Natural killer cell (primary cell): ENCODE measurements around the gene ADAM17. TPM values are rescaled to one million over a fixed set of nuclear protein-coding genes. Genes with fewer than 3 reads are reported as not detected.

Experiments
- ATAC-seq, 3 donors: fragments of 150-1000 bp in 2 of 3; fragments of 200-7000 bp in 1 of 3; cut with Tn5 transposase; 1 replicate in 1 of 3; 2 replicates in 2 of 3; pipeline ENCODE4 v1.10.0; 2021; ENCODE audit warnings: mild to moderate bottlenecking in 2 of 3, moderate library complexity in 2 of 3
- DNase-seq, 2 donors: peaks; one replicate each; pipeline versions ENCODE4 v3.0.0 to v3.0.0-alpha.2; 2013 to 2021; ENCODE audit warnings: mixed read lengths in 1 of 2
- H3K27ac ChIP-seq: one replicate; pipeline ENCODE4 v1.5.1; 2013; ENCODE audit warnings: mild to moderate bottlenecking, low read length
- H3K27me3 ChIP-seq: one replicate; pipeline ENCODE4 v1.6.1; 2013; ENCODE audit warnings: low read length; ENCODE audit not compliant: control insufficient read depth, insufficient read depth
- H3K36me3 ChIP-seq: one replicate; pipeline ENCODE4 v1.6.1; 2013; ENCODE audit warnings: low read length; ENCODE audit not compliant: control insufficient read depth, insufficient read depth
- H3K4me1 ChIP-seq: one replicate; pipeline ENCODE4 v1.6.1; 2013; ENCODE audit warnings: low read length; ENCODE audit not compliant: control insufficient read depth, insufficient read depth
- H3K4me3 ChIP-seq: one replicate; pipeline ENCODE4 v1.5.1; 2013; ENCODE audit warnings: low read length
- H3K9me3 ChIP-seq: one replicate; pipeline ENCODE4 v1.6.1; 2013; ENCODE audit warnings: low read length; ENCODE audit not compliant: control insufficient read depth, insufficient read depth
- H3K27ac Mint-ChIP-seq, 2 donors: one replicate each; pipeline ENCODE4 v1.8.0; 2022; ENCODE audit warnings: mild to moderate bottlenecking in 2 of 2, mixed read lengths in 2 of 2, moderate library complexity in 1 of 2
- H3K27me3 Mint-ChIP-seq, 2 donors: one replicate each; pipeline ENCODE4 v1.8.0; 2022; ENCODE audit warnings: low read depth in 2 of 2, mixed read lengths in 2 of 2
- H3K36me3 Mint-ChIP-seq: one replicate; pipeline ENCODE4 v1.8.0; 2022; ENCODE audit warnings: mixed read lengths
- H3K4me1 Mint-ChIP-seq, 2 donors: one replicate each; pipeline ENCODE4 v1.8.0; 2022; ENCODE audit warnings: mixed read lengths in 2 of 2
- H3K4me3 Mint-ChIP-seq: one replicate; pipeline ENCODE4 v1.8.0; 2022; ENCODE audit warnings: mild to moderate bottlenecking, moderate library complexity, mixed read lengths
- H3K9me3 Mint-ChIP-seq, 2 donors: one replicate each; pipeline ENCODE4 v1.8.0; 2022; ENCODE audit warnings: mixed read lengths in 2 of 2
- CTCF ChIP-seq: fragments of 200-600 bp; IDR thresholded peaks from one replicate; pipeline ENCODE4 v1.8.0; 2022; ENCODE audit warnings: antibody characterized with exemption
- WGBS: methylation state at CpG from one replicate; pipeline ENCODE4 v1.1.7; 2013; ENCODE audit warnings: missing lambda C conversion rate; ENCODE audit not compliant: insufficient coverage; 5-methylcytosine and 5-hydroxymethylcytosine counted together
- intact Hi-C: fragments of 100-400 bp; cut with micrococcal nuclease; formaldehyde crosslinking; loops from one replicate; pipeline ENCODE4 v1.14.2; 2022
- total RNA-seq, 4 donors: library from RNA; stranded (reverse); fragments of 120-200 nt in 1 of 4; gene quantifications; one replicate each; pipeline versions ENCODE4 v1.2.3 to v1.2.4, GENCODE V29; 2013 to 2022

Gene ADAM17
- total RNA-seq, 3 donors from 2014 or later (not counting 1 experiment from before 2014, with no cell fraction given): 44.0 to 53.8 (median 46.8) TPM

- peaks cover 39 to 43% of the 10 kb centered on the region in 2 donors for H3K4me1 Mint-ChIP-seq
- H3K27me3 Mint-ChIP-seq: no peaks in the 10 kb centered on the region
- 0% methylated on average over 1 of the region's 1 CpG for WGBS
- H3K36me3 Mint-ChIP-seq: no peaks in the 10 kb centered on the region
- Histone ChIP-seq H3K4me3 (no peak overlapping the region), H3K27me3 (no peaks in the 10 kb centered on the region), H3K9me3 (no peaks in the 10 kb centered on the region), H3K4me1 (peaks cover 21% of the 10 kb centered on the region), H3K36me3 (peaks cover 4% of the 10 kb centered on the region), H3K27ac (peak overlapping the region; percentile 30)
- ATAC-seq (peak in 2 of 3 donors; percentile 37 to 61), DNase-seq (peak in 1 of 2 donors; percentile 15)
- H3K9me3 Mint-ChIP-seq: no peaks in the 10 kb centered on the region
- TF ChIP-seq CTCF: no peak
- intact Hi-C loops: no loop called here
- peak overlapping the region; percentile 45 to 47 for H3K27ac Mint-ChIP-seq
- peak overlapping the region; percentile 17 for H3K4me3 Mint-ChIP-seq
These were observed 12.1 kb downstream of the ADAM17 start for GRCh38 chr2:9543557-9543956.

DNA sequence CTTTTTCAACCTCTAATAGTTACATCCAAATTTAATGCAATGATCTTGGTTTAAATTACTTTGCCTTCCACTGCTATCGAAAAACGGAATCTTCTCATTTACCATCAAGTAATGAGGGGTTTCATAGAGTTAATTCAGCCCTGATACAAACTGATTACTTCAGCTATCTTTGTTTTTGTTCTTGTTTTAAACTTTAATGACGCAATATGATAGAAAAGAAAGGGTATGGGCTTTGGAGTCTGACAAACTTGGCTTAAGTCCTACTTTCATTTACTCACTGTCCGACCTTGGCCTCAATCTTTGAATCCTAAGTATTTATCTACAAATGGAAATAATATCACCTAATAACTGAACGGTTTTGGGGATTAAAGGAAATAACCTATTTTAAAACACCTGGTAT, 16.1 kb downstream of the ADAM17 start:
- H3K9me3 ChIP-seq: no peaks in the 10 kb centered on the region
- peak overlapping the region; percentile 1 for H3K27ac ChIP-seq
- H3K36me3 Mint-ChIP-seq: no peaks in the 10 kb centered on the region
- no peaks in the 10 kb centered on the region for H3K9me3 Mint-ChIP-seq
- H3K27me3 Mint-ChIP-seq: no peaks in the 10 kb centered on the region
- intact Hi-C loops: no loop called here
- WGBS: 82% methylated on average over 2 of the region's 5 CpGs
- no peak overlapping the region for H3K4me3 Mint-ChIP-seq
- peaks cover 9% of the 10 kb centered on the region for H3K36me3 ChIP-seq
- peaks cover 11% of the 10 kb centered on the region for H3K4me1 ChIP-seq
- no peak overlapping the region for H3K27ac Mint-ChIP-seq
- ATAC-seq (no peak), DNase-seq (no peak)
- peaks cover 23 to 32% of the 10 kb centered on the region in 2 donors for H3K4me1 Mint-ChIP-seq
- H3K27me3 ChIP-seq: no peaks in the 10 kb centered on the region
- TF ChIP-seq CTCF: no peak
- no peak overlapping the region for H3K4me3 ChIP-seq

GRCh38 chr2:9538000-9538507, 17.6 kb downstream of the ADAM17 start:
- TF ChIP-seq CTCF: no peak
- Mint-ChIP-seq H3K9me3 (no peaks in the 10 kb centered on the region), H3K27me3 (no peaks in the 10 kb centered on the region), H3K27ac (peak overlapping the region; percentile 57 to 60), H3K4me3 (no peak overlapping the region), H3K36me3 (no peaks in the 10 kb centered on the region), H3K4me1 (peaks cover 12 to 30% of the 10 kb centered on the region in 2 donors)
- Histone ChIP-seq H3K36me3 (peaks cover 12% of the 10 kb centered on the region), H3K27ac (no peak overlapping the region), H3K4me1 (peaks cover 8% of the 10 kb centered on the region), H3K27me3 (no peaks in the 10 kb centered on the region), H3K4me3 (no peak overlapping the region), H3K9me3 (no peaks in the 10 kb centered on the region)
- intact Hi-C loops: no loop called here
- no CpG with 5 or more reads among the region's 2 CpGs for WGBS
- no peak for DNase-seq
- ATAC-seq: no peak

- TF ChIP-seq CTCF: no peak
- H3K4me1 ChIP-seq: peaks cover 8% of the 10 kb centered on the region
- ATAC-seq (no peak), DNase-seq (no peak)
- H3K4me3 Mint-ChIP-seq: no peak overlapping the region
- no peak overlapping the region for H3K27ac ChIP-seq
- H3K4me3 ChIP-seq: no peak overlapping the region
- intact Hi-C loops: no loop called here
- no peaks in the 10 kb centered on the region for H3K27me3 ChIP-seq
- 85% methylated on average over 5 of the region's 6 CpGs for WGBS
- no peaks in the 10 kb centered on the region for H3K9me3 Mint-ChIP-seq
- no peaks in the 10 kb centered on the region for H3K27me3 Mint-ChIP-seq
- H3K27ac Mint-ChIP-seq: peak overlapping the region; percentile 10 to 44
- peaks cover 12 to 29% of the 10 kb centered on the region in 2 donors for H3K4me1 Mint-ChIP-seq
- H3K36me3 ChIP-seq: peaks cover 15% of the 10 kb centered on the region
- no peaks in the 10 kb centered on the region for H3K9me3 ChIP-seq
- no peaks in the 10 kb centered on the region for H3K36me3 Mint-ChIP-seq
These were observed 19.1 kb downstream of the ADAM17 start for GRCh38 chr2:9536504-9536903.
